Colon (tissue), 2 donors: ENCODE data around the gene ABHD16A.

ENCODE experiments used
- FAIRE-seq: peaks from 2 replicates; lab custom pipeline; 2012; peaks lifted over from hg19 to GRCh38; lab: Jason Lieb, UNC
- donor health status: control.
- donor health status: control.

ABHD16A gene

DNA sequence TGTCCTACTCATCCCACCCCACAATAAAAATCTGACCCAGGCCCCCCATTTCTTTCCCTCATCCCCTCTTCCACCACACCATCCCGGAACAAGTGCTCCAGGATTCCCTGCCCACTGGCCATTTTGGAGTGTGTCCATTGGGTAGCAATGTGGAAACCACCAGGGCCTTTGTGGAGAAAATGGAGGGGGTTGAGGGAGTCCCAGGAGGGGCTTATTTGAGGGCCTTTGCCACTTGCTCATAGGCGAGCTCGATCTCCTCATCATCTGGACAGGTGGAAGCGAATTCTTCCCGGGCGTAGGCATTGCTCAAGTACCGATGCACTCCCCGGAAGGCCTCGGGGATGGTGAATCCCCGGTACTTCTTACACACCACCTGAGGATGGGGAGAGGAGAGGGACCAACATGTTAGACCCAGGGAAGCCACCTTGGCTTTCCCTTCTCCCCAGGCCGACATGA, 27.5 kb upstream of the ABHD16A start:
- no peak for FAIRE-seq

DNA sequence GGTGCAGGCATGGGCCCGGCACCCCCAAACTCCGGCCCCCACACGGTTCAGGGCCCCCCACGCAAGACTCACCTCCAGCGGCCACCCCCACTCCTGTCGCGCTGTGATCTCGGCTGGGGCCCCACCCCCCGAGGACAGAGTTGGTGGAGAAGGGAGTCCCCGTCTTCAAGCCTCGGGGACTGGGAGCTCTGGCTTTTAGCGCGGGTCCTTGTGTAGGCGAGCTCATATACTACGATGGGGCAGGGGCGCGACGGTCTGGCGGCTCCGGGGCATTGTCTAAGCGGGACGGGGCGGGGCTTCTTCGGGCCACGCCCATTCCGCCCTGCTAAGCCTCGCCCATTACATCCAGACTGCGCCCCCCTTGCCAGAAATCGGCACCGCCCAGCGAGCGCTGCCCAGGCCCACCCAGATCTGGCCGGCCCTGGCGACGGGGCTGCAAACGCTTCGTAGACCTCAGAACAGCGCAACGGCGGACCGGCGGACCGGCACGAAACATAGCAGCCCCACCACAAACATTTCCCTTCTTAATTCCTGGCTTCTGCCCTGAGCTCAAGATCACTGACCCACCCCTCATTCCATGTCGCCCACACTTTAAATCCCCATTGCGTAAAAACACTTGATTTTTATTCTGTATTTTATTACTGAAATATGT, 27.0 kb upstream of the ABHD16A start:
- FAIRE-seq = no peak

DNA sequence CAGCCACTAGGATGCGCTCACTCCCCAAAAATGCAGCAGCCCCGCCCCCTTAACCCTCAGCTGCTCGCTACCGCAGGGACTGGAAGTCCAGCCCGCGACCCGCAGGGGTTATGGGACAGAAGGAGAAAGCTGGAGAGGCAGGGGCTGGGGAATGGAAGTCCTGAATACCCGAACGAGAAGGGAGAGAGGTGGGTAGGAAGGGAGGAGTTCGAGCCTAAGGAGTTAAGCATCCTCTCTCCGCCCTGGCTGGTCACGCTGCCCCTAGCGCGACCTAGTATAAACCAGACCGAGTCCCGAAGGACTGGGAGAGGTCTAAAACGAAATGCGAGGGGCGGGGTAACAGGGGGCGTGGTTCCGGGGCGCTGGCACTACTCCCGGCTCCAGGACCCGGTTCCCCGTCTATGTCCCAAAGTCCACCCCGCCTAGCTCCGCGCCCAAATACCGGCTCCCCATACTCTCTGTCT, 26.4 kb upstream of the ABHD16A start:
- FAIRE-seq = no peak

DNA sequence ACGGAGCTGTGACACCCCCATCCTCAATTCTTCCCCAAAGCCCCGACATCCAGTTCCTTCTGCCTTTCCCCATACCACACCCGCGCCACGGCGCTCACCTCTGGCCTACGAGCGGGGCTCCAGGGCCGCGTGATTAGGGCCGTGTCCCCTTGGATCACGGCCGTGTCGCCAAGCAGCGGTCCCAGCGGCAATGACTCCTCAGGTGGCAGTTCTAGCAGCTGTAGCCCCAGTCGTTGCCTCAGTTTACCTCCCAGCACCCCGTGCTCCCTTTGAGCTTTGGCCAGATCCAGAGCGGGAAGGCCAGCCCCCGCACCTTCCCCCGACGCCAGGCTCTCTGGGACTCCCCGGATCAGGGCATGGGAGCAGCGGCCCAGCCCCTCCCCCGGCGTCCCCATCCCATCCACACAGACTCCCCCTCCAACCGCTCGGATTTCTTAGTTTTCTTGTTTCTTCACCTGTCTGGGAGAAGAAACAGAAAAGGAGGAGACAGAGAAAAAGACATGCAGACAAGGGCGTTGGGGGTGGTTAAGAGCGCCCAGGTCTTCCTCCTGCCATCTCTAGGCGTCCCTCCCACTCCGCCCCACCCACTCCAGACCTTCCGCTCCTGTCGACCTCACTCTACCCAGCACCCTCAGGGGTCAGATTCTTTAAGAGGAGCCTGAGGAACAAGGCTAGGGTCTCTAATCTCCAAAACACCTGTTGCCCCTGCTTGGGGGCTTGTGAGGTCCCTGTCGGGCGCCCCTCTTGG, 25.8 kb upstream of the ABHD16A start, which contains the start of gene DDAH2:
DDAH2 (minus strand) TSS at position 533 of the 748 bp plus-strand sequence; CDS start at position 395, 138 bp downstream.
- no peak for FAIRE-seq

DNA sequence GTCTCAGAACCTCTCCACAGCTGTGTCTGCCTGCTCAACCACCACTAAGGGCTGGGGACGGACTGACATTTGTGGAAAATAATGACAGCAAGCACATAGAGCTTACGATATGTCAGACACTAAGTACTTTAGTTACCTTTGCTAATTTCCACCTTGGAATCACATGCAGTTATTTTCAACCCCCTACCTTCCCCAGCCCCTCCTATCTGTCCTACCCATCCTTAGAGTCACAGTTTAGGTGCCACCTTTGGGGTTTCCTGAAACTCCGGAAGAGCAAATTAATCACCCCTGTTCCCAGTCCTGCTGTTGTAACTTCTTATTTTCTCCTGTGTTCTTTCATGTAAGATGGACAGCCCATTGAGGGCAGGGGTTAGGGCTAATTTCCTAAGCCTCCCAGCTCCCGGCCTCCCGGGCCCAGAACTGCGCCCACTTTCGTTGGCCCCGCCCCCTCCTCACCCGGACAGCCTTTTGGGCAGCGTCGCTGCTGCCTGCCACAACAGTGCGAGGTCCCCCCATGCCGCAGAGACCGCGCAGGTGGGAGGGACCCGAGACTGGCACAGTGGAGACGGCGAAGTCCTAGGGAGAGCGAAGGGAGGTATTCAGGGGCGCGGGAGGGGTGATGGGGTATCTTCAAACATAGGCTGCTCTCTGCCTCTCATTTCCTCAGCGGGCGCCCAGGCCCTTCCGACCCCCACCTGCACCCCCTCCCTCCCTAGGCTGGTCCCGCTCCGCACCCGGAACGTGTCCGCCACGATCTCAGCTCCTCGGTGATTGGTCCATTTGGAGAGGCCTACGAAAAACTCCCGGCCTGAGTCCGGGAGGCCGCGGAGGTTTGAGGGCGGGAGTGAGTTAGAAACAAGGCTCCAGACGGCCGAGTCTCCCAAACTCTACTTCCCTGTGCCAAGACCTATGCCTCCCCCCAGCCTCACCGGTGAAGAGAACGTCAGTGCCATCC, 24.9 kb upstream of the ABHD16A start:
- no peak for FAIRE-seq

DNA sequence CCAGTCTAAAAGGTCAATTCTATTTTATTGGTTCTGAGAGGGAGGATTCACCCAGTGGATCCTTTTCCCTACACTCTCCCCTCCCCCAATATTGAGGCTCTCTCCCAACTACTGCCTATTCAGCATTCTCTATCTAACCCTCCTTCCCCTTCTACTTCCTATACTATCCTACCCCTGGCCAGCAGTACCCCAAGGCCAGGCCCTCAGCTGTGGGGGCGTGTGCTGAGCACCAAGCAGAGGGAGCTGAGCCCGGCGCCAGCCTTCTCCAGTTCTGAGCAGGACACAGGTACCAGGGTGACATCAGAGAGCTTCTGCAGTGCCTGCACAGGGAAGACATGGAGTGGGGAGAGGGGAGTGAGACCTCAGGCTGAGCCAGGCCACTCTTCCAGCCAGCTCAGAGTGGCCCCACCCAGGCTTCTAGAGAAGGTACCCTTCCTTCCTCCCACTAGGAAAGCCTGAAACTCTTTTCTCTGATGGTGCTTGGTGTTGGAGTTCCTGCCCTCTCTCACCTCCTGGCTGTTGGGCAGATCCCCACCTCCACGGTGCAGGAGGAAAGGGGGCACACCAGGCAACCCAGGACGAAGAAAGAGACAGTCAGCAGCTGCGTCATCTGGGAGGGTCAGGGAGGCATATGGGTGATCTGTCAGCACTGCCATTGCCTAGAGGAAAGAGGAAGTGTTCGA, 24.1 kb upstream of the ABHD16A start:
- FAIRE-seq = no peak

DNA sequence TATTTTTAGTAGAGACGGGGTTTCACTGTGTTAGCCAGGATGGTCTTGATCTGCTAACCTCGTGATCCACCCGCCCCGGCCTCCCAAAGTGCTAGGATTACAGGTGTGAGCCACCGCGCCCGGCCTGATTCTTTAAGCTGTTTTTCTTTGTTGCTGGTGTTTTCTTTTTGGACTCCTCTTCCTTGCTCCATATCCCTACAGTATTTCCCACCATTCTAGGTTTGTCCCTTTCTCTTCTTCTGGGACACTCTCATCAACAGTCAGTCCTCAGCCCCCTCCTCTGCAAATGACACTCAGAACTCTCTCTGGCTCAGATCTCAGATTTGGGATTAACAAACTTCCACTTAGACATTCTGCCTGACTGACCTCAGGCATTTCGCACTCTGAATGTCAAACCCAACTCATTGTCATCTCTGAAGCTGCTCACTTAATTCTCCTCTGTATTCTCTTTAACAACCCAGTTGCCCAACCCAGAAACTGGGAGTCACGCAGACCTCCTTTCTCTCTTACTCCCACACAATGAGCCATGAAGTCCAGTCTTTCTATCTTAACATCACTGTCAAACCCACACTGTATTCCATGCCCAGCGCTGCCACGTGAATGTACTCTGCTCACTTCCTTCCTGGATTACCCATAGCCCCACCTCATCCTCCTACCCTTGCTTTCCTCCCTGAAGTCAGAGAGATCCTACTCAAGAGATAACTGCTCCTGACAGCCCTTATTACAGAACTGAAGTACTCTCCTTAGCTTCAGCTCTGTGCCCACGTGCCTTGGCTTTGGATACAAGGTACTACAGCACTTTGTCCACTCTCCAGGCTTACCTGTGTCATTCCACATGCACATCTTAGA, 22.6 kb upstream of the ABHD16A start:
- FAIRE-seq = no peak

DNA sequence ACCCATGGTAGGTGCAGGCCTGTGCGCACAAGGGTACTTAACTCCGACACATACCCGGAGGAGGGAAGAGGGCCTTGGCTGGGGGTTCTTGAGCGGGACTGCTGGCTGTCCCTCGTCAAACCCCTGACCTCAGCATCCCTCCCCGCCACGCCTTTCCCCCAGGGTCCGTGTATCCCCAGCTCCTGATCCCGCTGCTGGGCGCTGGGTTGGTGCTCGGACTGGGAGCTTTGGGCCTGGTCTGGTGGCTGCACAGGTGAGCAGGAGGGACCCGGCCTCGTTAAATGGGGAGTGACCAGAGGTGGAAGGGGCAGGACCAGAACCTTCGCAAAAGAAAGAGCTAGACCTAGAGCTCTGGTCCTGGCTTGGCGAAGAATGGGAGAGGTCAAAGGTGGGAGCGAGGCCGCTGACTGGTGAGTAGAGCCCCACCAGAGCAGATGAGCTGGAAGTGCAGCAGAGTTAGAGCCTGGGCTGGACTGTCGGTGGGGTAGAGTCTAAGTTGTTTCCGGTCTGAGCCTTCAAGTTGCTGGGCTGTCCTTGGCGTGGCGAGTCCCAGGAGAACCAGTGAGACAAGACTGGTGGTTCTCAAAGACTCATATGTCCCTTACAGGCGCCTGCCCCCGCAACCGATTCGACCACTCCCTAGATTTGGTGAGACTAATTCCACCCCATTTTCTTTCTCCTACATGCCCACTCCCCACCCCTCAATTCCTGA, 21.0 kb upstream of the ABHD16A start:
- no peak for FAIRE-seq

DNA sequence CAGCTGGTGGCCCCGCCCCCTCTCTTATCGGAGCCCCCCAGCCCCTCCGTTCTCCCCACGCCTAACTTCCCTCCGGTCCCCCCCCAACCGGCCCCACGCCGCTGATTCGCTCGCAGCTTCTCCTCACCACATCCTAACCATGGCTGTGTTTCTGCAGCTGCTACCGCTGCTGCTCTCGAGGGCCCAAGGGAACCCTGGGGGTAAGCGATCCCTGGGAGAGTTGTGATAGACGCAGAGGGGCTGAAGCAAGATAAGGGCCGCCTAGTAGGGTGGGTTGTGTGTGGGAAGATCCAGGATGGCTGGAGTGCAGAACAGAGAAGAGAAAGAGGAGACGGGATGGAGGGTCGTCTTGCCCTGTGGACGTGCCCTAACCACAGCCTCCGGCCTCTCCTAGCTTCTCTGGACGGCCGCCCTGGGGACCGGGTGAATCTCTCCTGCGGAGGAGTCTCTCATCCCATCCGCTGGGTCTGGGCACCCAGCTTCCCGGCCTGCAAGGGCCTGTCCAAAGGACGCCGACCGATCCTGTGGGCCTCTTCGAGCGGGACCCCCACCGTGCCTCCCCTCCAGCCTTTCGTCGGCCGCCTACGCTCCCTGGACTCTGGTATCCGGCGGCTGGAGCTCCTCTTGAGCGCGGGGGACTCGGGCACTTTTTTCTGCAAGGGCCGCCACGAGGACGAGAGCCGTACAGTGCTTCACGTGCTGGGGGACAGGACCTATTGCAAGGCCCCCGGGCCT, 20.3 kb upstream of the ABHD16A start, which contains the start of gene MPIG6B:
MPIG6B (plus strand) TSS at position 129 of the 735 bp plus-strand sequence; CDS start at position 140, 11 bp downstream.
- no peak for FAIRE-seq

DNA sequence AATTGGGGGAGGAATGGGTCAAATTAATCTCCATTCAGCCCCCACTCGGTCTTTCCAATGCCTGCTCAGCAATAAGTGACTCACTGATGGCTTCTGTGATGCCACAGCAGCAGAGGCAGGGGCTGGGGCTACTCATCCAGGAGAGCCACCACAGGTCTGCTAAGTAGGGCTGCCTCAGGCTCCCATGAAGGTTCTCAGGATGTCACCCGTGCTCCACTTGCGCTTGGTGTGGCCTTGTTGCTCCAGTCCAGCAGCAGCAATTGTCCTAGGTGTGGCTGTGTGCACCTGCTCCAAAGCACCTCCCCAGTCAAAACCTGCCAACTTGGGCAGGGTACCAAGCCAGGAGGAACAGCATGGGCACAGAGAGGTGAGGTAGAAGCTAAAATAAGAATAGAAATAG, 19.0 kb upstream of the ABHD16A start:
- FAIRE-seq = no peak

DNA sequence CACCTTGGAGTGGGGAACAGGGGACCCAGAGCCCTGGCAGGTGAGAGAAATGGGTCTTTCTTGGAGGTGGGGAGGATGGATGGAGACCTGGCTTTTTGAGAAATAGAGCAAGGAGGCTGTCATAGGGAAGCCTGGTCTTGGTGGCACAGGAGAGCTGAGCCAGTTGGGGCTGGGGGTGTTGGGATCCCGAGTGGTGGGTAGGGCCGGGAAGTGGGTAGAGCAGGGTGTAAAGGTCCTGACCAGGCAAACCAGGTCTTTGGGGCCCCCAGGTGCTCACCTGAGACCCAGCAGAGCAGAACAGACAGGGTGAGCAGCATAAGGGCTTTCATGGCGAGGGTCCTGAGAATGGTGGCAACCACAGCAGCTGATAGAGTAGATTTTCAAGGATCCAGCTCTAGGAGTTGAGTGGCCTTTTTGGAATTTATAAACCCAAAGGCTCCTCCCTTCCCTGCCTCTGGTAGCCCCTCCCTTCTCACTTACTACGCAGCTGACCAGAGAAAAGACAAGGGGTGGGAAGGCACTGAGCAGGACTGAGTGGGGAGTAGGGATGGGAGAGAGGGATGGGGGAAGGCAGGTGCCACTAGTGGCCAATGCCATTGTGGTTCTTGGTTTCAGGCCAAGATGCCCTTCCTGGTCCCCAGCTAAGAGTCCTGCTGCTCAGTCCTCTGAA, 18.4 kb upstream of the ABHD16A start, which contains the start of gene LY6G6C:
LY6G6C (minus strand) TSS at position 396 of the 670 bp plus-strand sequence; CDS start at position 329, 67 bp downstream.
- FAIRE-seq = no peak

DNA sequence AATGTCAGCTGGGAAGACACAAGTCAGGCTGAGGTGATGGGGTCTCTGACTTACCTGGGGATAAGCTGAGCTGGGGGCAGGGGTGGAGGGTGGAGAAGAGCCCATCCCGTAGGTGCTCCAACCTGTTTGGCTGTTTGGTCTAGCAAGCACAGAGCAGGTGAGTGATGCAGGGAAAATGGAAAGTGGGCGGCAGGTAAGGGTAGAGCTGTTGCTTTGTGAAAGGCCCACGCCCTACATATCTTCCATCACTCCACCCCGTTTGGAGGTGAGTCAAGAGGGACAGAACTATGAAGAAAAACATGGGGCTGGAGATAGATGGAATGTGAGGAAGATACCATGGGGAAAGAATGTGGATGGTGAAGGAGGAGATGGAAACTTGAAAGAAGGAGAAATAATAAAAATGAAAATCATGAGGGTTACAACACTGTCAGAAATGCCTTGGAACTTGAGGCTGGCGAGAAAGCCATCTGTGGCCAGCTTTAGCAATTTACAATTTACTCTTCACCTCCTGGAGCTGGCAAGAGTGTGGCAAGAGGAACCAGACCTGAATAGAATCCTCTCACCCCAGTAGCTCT, 17.2 kb upstream of the ABHD16A start:
- no peak for FAIRE-seq

DNA sequence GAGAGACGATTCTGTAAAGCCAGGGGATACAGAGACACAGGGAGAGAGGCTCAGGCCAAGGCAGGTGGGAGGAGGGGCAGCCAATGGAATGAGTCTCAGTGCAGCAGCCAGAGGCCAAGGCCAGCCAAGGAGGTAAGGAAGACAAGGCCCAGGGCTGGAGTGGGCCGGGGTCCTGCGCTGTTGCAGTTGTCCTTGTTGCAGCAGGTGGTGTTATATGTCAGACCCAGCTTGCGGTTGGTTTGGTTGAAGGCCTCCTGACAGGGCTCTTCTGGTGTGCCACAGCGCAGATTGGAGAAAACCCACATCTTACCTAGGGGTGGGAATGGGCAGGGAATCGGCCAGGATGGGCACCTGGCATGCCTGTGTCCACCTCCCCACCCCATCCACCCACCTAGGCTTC, 15.9 kb upstream of the ABHD16A start:
- FAIRE-seq = no peak

DNA sequence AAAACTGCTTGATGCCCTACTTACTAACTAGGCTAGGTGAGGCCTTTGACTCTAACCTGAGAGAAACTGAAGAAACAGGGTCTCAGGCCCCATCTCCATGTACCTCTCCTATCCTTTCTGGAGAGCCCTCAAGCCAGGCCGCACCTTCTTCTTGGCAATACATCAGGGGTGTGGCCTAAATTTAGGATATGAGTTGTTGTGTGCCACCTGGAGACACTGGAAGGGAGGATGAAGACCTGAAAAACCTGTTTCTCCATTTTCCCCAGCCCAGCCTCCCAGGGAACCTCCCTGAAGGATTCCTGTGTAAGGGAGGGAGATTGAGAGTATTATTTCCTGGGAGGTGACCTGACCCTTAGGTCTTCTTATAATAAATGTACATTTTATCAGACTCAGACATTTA, 15.1 kb upstream of the ABHD16A start:
- no peak for FAIRE-seq

DNA sequence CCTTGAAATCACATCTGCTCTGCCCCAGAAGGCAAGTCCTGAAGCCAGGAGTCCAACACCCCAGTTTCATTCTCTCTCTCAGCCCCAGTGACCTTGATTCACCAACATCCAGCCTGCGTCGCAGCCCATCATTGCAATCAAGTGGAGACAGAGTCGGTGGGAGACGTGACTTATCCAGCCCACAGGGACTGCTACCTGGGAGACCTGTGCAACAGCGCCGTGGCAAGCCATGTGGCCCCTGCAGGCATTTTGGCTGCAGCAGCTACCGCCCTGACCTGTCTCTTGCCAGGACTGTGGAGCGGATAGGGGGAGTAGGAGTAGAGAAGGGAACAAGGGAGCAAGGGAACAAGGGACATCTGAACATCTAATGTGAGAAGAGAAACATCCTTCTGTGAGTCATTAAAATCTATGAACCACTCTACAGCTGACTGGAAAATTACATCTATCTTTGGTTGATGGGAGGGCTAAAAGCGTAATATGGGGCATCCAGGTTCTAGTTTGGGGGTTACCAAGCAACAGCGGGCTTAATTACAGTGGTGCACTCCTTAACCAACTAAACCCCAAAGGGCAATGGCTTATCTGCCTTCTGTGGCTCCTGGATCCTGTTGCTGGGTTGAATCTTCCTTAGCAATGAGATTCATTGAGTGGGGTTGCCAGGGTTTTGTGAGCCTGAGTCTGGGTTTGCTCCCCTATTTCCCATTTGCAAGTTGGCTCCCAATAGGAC, 14.5 kb upstream of the ABHD16A start:
- no peak for FAIRE-seq

DNA sequence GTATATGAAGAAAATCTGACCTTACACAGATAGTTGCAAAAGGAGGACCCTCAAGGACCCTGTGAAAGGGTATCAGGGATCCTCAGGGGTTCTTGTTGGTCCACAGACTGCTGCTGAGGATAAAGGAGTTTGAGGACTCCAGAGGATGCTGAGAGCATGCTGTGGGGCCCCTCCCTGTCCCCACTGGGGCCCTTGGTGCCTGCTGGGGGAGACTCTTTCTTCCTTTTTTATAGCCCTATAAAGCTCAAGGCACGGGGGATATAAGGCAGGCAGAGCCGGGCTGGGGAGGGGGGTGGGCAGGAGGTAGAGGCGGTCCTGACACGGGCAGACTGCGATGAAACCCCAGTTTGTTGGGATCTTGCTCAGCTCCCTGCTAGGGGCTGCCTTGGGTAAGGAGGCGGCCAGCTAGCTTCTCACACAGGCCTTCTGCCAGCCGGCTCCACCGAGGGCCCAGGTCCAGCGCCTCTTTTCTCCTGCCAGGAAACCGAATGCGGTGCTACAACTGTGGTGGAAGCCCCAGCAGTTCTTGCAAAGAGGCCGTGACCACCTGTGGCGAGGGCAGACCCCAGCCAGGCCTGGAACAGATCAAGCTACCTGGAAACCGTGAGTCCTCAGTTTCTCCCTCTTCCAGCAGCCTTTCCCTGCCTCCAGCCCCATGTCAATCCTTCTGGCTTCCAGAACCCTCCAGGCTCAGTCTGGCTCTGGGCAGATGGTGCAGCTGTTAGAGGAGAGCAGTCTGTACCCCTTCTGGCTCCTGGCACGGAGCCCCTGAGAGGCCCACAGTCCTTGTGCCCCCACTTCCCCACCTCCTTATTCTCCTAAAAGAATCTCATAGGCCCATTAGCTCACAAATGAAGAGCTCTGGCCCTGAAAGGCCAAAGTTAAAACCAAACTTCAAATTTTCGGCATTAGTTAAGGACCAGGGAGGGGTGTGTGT, 12.2 kb upstream of the ABHD16A start, which contains the start of gene LY6G6D:
LY6G6D (plus strand) TSS at position 327 of the 937 bp plus-strand sequence; CDS start at position 335, 8 bp downstream.
- FAIRE-seq = no peak
